ENCODE measurements around the gene HBE1.
"Not testable (repeated sequence)": the region's sequence is repeated elsewhere in the genome, so short reads cannot be mapped to it uniquely, and the experiment has no call there.

The HBE1 gene

GRCh38 chr11:5277807-5278382 lies 8.2 kb upstream of the HBE1 start:
- intact Hi-C loops (cut with micrococcal nuclease), result no loop called here
- Mint-ChIP-seq H3K4me1 (ENCODE audit: low read depth) (peaks cover 6% of the 10 kb centered on the region), H3K27ac (no peak overlapping the region), H3K9me3 (no peaks in the 10 kb centered on the region), H3K36me3 (ENCODE audit: low read depth) (no peaks in the 10 kb centered on the region), H3K27me3 (no peaks in the 10 kb centered on the region), H3K4me3 (no peak overlapping the region)

- no peak overlapping the region for H3K4me3 Mint-ChIP-seq
- no peaks in the 10 kb centered on the region for H3K36me3 Mint-ChIP-seq (ENCODE audit: low read depth)
- H3K9me3 Mint-ChIP-seq, result no peaks in the 10 kb centered on the region
Measured at GRCh38 chr11:5276697-5277096, 7.0 kb upstream of the HBE1 start.

GRCh38 chr11:5275369-5276110 lies 5.8 kb upstream of the HBE1 start:
- Mint-ChIP-seq H3K36me3 (ENCODE audit: low read depth) (no peaks in the 10 kb centered on the region), H3K9me3 (no peaks in the 10 kb centered on the region), H3K4me3 (no peak overlapping the region), H3K27me3 (no peaks in the 10 kb centered on the region), H3K27ac (no peak overlapping the region), H3K4me1 (ENCODE audit: low read depth) (peaks cover 2% of the 10 kb centered on the region)
- intact Hi-C loops (cut with micrococcal nuclease), result no loop called here

More at GRCh38 chr11:5276697-5277096, 7.0 kb upstream of the HBE1 start:
- H3K27me3 Mint-ChIP-seq, result no peaks in the 10 kb centered on the region
- intact Hi-C loops (cut with micrococcal nuclease), result no loop called here
- H3K4me1 Mint-ChIP-seq (ENCODE audit: low read depth), result peaks cover 6% of the 10 kb centered on the region
- no peak overlapping the region for H3K27ac Mint-ChIP-seq

GRCh38 chr11:5274395-5274794 lies 4.7 kb upstream of the HBE1 start:
- no peaks in the 10 kb centered on the region for H3K36me3 Mint-ChIP-seq (ENCODE audit: low read depth)
- H3K9me3 Mint-ChIP-seq, result no peaks in the 10 kb centered on the region
- no peak overlapping the region for H3K4me3 Mint-ChIP-seq
- no peaks in the 10 kb centered on the region for H3K4me1 Mint-ChIP-seq (ENCODE audit: low read depth)
- H3K27me3 Mint-ChIP-seq, result no peaks in the 10 kb centered on the region
- H3K27ac Mint-ChIP-seq, result no peak overlapping the region
- intact Hi-C loops (cut with micrococcal nuclease), result no loop called here

- Mint-ChIP-seq H3K4me3 (no peak overlapping the region), H3K9me3 (no peaks in the 10 kb centered on the region)
Measured at GRCh38 chr11:5272395-5273017, 2.8 kb upstream of the HBE1 start.

GRCh38 chr11:5267033-5267563 lies 2.6 kb downstream of the HBE1 start:
- Mint-ChIP-seq H3K9me3 (no peaks in the 10 kb centered on the region), H3K36me3 (ENCODE audit: low read depth) (no peaks in the 10 kb centered on the region), H3K4me1 (ENCODE audit: low read depth) (no peaks in the 10 kb centered on the region), H3K4me3 (no peak overlapping the region), H3K27me3 (no peaks in the 10 kb centered on the region), H3K27ac (no peak overlapping the region)
- intact Hi-C loops (cut with micrococcal nuclease), result no loop called here

More at GRCh38 chr11:5272395-5273017, 2.8 kb upstream of the HBE1 start:
- H3K4me1 Mint-ChIP-seq (ENCODE audit: low read depth), result no peaks in the 10 kb centered on the region
- H3K36me3 Mint-ChIP-seq (ENCODE audit: low read depth), result no peaks in the 10 kb centered on the region
- H3K27ac Mint-ChIP-seq, result no peak overlapping the region
- H3K27me3 Mint-ChIP-seq, result no peaks in the 10 kb centered on the region
- intact Hi-C loops (cut with micrococcal nuclease), result no loop called here

- no peak overlapping the region for H3K4me3 Mint-ChIP-seq
- no peaks in the 10 kb centered on the region for H3K36me3 Mint-ChIP-seq (ENCODE audit: low read depth)
- no peaks in the 10 kb centered on the region for H3K4me1 Mint-ChIP-seq (ENCODE audit: low read depth)
- H3K9me3 Mint-ChIP-seq, result no peaks in the 10 kb centered on the region
- intact Hi-C loops (cut with micrococcal nuclease), result no loop called here
- no peak overlapping the region for H3K27ac Mint-ChIP-seq
- H3K27me3 Mint-ChIP-seq, result no peaks in the 10 kb centered on the region
Measured at GRCh38 chr11:5266609-5267008, 3.1 kb downstream of the HBE1 start.

GRCh38 chr11:5265832-5266231 lies 3.9 kb downstream of the HBE1 start:
- Mint-ChIP-seq H3K27me3 (no peaks in the 10 kb centered on the region), H3K4me3 (no peak overlapping the region), H3K36me3 (ENCODE audit: low read depth) (no peaks in the 10 kb centered on the region), H3K9me3 (no peaks in the 10 kb centered on the region), H3K27ac (no peak overlapping the region), H3K4me1 (ENCODE audit: low read depth) (no peaks in the 10 kb centered on the region)
- intact Hi-C loops (cut with micrococcal nuclease), result no loop called here

- intact Hi-C loops (cut with micrococcal nuclease), result no loop called here
Measured at GRCh38 chr11:5258543-5259262, 11.0 kb downstream of the HBE1 start.

GRCh38 chr11:5257296-5257695 lies 12.4 kb downstream of the HBE1 start:
- no peak overlapping the region for H3K27ac Mint-ChIP-seq
- no peaks in the 10 kb centered on the region for H3K27me3 Mint-ChIP-seq
- H3K9me3 Mint-ChIP-seq, result no peaks in the 10 kb centered on the region
- H3K36me3 Mint-ChIP-seq (ENCODE audit: low read depth), result no peaks in the 10 kb centered on the region
- H3K4me3 Mint-ChIP-seq, result no peak overlapping the region
- no peaks in the 10 kb centered on the region for H3K4me1 Mint-ChIP-seq (ENCODE audit: low read depth)
- intact Hi-C loops (cut with micrococcal nuclease), result no loop called here

More at GRCh38 chr11:5258543-5259262, 11.0 kb downstream of the HBE1 start:
- no peaks in the 10 kb centered on the region for H3K4me1 Mint-ChIP-seq (ENCODE audit: low read depth)
- H3K27me3 Mint-ChIP-seq, result no peaks in the 10 kb centered on the region
- no peaks in the 10 kb centered on the region for H3K36me3 Mint-ChIP-seq (ENCODE audit: low read depth)
- no peak overlapping the region for H3K4me3 Mint-ChIP-seq
- no peaks in the 10 kb centered on the region for H3K9me3 Mint-ChIP-seq
- no peak overlapping the region for H3K27ac Mint-ChIP-seq

- H3K4me3 Mint-ChIP-seq, result not testable (repeated sequence)
Measured at GRCh38 chr11:5254646-5255413, 14.9 kb downstream of the HBE1 start, which contains the start of gene HBG2. HBG2 (minus strand) TSS chr11:5254781; CDS start chr11:5254728, 53 bp downstream.

GRCh38 chr11:5254023-5254422 lies 15.7 kb downstream of the HBE1 start:
- H3K27me3 Mint-ChIP-seq; H3K9me3 Mint-ChIP-seq; intact Hi-C loops (cut with micrococcal nuclease); H3K27ac Mint-ChIP-seq; H3K4me1 Mint-ChIP-seq (ENCODE audit: low read depth); H3K36me3 Mint-ChIP-seq (ENCODE audit: low read depth); H3K4me3 Mint-ChIP-seq: not testable (repeated sequence)

More at GRCh38 chr11:5254646-5255413, 14.9 kb downstream of the HBE1 start, which contains the start of gene HBG2:
- H3K4me1 Mint-ChIP-seq (ENCODE audit: low read depth); H3K27ac Mint-ChIP-seq; H3K9me3 Mint-ChIP-seq; intact Hi-C loops (cut with micrococcal nuclease); H3K36me3 Mint-ChIP-seq (ENCODE audit: low read depth); H3K27me3 Mint-ChIP-seq: not testable (repeated sequence)

GRCh38 chr11:5253440-5253839 lies 16.3 kb downstream of the HBE1 start:
- H3K4me1 Mint-ChIP-seq (ENCODE audit: low read depth); intact Hi-C loops (cut with micrococcal nuclease); H3K4me3 Mint-ChIP-seq; H3K9me3 Mint-ChIP-seq; H3K27me3 Mint-ChIP-seq; H3K36me3 Mint-ChIP-seq (ENCODE audit: low read depth); H3K27ac Mint-ChIP-seq: not testable (repeated sequence)

All from dendritic cell treated with granulocyte-macrophage colony-stimulating factor and Interleukin-4, amounts not matched to agents 40 ng/mL and 50 ng/mL, for 4 days (primary cell).